CD4-positive, alpha-beta T cell (primary cell): ENCODE measurements around the gene TNFRSF6B. TPM values are rescaled to one million over a fixed set of nuclear protein-coding genes. Genes with fewer than 3 reads are reported as not detected.

Experiments
- ATAC-seq: fragments of 200-7000 bp; cut with Tn5 transposase; one replicate; pipeline ENCODE4 v1.10.0; 2022; ENCODE audit warnings: mild to moderate bottlenecking; ENCODE audit not compliant: poor library complexity
- CTCF ChIA-PET: fragments of 350-600 bp; sonication (Branson Sonifier 250); formaldehyde crosslinking; loops from one replicate; lab custom pipeline; 2021; ENCODE audit warnings: antibody characterized with exemption, inconsistent platforms; lab: Charles Lee
- POLR2A ChIA-PET: fragments of 350-600 bp; sonication (Branson Sonifier 250); formaldehyde crosslinking; loops from one replicate; lab custom pipeline; 2021; ENCODE audit warnings: antibody characterized with exemption, inconsistent platforms; lab: Charles Lee
- DNase-seq, 14 experiments: peaks; one replicate each; pipeline ENCODE4 v3.0.0-alpha.2; 2013 to 2020; ENCODE audit warnings: mixed read lengths in 2 of 14
- H3K27ac ChIP-seq, 2 donors: one replicate each; pipeline versions ENCODE4 v1.5.1 to v1.7.0; 2013; ENCODE audit warnings: low read length in 2 of 2, low read depth in 1 of 2, mild to moderate bottlenecking in 1 of 2
- H3K27me3 ChIP-seq, 2 experiments: 1 replicate in 1 of 2; 2 replicates in 1 of 2; pipeline versions ENCODE4 v1.6.1 to v1.7.0; 2013; ENCODE audit warnings: low read length in 2 of 2, control low read depth in 1 of 2, mild to moderate bottlenecking in 1 of 2, moderate library complexity in 1 of 2; ENCODE audit not compliant: insufficient read depth in 2 of 2, control insufficient read depth in 1 of 2
- H3K36me3 ChIP-seq: one replicate; pipeline ENCODE4 v1.6.1; 2013; ENCODE audit warnings: low read length, control low read depth; ENCODE audit not compliant: insufficient read depth
- H3K4me1 ChIP-seq: one replicate; pipeline ENCODE4 v1.6.1; 2013; ENCODE audit warnings: low read length, control low read depth; ENCODE audit not compliant: insufficient read depth
- H3K4me3 ChIP-seq: one replicate; pipeline ENCODE4 v1.5.1; 2013; ENCODE audit warnings: mild to moderate bottlenecking, low read length, moderate library complexity
- H3K9me3 ChIP-seq, 2 experiments: 1 replicate in 1 of 2; 2 replicates in 1 of 2; pipeline versions ENCODE4 v1.6.1 to v1.7.0; 2013; ENCODE audit warnings: low read length in 2 of 2, mild to moderate bottlenecking in 2 of 2, control low read depth in 1 of 2, moderate library complexity in 1 of 2; ENCODE audit not compliant: control insufficient read depth in 1 of 2, insufficient read depth in 1 of 2
- H3K27ac Mint-ChIP-seq: one replicate; pipeline ENCODE4 v1.8.0; 2020; ENCODE audit warnings: mixed read lengths
- H3K27me3 Mint-ChIP-seq: one replicate; pipeline ENCODE4 v1.8.0; 2021; ENCODE audit warnings: mixed read lengths
- H3K36me3 Mint-ChIP-seq: one replicate; pipeline ENCODE4 v1.8.0; 2021; ENCODE audit warnings: low read depth, mixed read lengths
- H3K4me1 Mint-ChIP-seq: one replicate; pipeline ENCODE4 v1.8.0; 2021; ENCODE audit warnings: low read depth, mixed read lengths
- H3K4me3 Mint-ChIP-seq: one replicate; pipeline ENCODE4 v1.8.0; 2020; ENCODE audit warnings: mild to moderate bottlenecking, mixed read lengths
- H3K9me3 Mint-ChIP-seq: one replicate; pipeline ENCODE4 v1.8.0; 2020; ENCODE audit warnings: mixed read lengths
- CTCF ChIP-seq: fragments of 200-600 bp; IDR thresholded peaks from one replicate; pipeline ENCODE4 v1.8.0; 2022; ENCODE audit warnings: antibody characterized with exemption, mild to moderate bottlenecking
- intact Hi-C, 2 experiments: fragments of 100-400 bp; cut with DNase I in 1 of 2; cut with micrococcal nuclease in 1 of 2; formaldehyde crosslinking; loops; one replicate each; pipeline versions ENCODE4 v1.15.1 to v1.9.0; 2023 to 2025; cut with DNase I, micrococcal nuclease
- total RNA-seq, 174 experiments: library from RNA in 2 of 174; stranded (reverse) in 2 of 174; gene quantifications; one replicate each; pipeline ENCODE4 v1.2.3 and lab custom pipeline; 2021 to 2026

The TNFRSF6B gene
- total RNA-seq, 2 experiments from 2014 or later = 2.5 to 2.6 TPM

GRCh38 chr20:63688228-63689045, 8.0 kb upstream of the TNFRSF6B start:
- no peaks in the 10 kb centered on the region for H3K27me3 Mint-ChIP-seq
- ChIA-PET POLR2A (no interaction called here), CTCF (no interaction called here)
- intact Hi-C loops = no loop called here
- no peak overlapping the region for H3K27ac Mint-ChIP-seq
- Histone ChIP-seq H3K36me3 (no peaks in the 10 kb centered on the region), H3K9me3 (peaks cover 0 to 18% of the 10 kb centered on the region in 2 experiments), H3K4me1 (peaks cover 24% of the 10 kb centered on the region), H3K27me3 (no peaks in the 10 kb centered on the region), H3K27ac (no peak overlapping the region), H3K4me3 (no peak overlapping the region)
- DNase-seq (no peak), ATAC-seq (no peak)
- no peak for TF ChIP-seq CTCF
- no peaks in the 10 kb centered on the region for H3K4me1 Mint-ChIP-seq
- no peaks in the 10 kb centered on the region for H3K36me3 Mint-ChIP-seq
- H3K4me3 Mint-ChIP-seq = no peak overlapping the region
- no peaks in the 10 kb centered on the region for H3K9me3 Mint-ChIP-seq

- H3K36me3 Mint-ChIP-seq = no peaks in the 10 kb centered on the region
- H3K4me1 ChIP-seq = peaks cover 31% of the 10 kb centered on the region
- no peaks in the 10 kb centered on the region for H3K36me3 ChIP-seq
- H3K27ac Mint-ChIP-seq = no peak overlapping the region
- DNase-seq (no peak), ATAC-seq (no peak)
- H3K9me3 ChIP-seq = peaks cover 0 to 18% of the 10 kb centered on the region in 2 experiments
- intact Hi-C loops = no loop called here
- H3K9me3 Mint-ChIP-seq = no peaks in the 10 kb centered on the region
- H3K4me3 Mint-ChIP-seq = no peak overlapping the region
- ChIA-PET CTCF (no interaction called here), POLR2A (no interaction called here)
- H3K4me1 Mint-ChIP-seq = no peaks in the 10 kb centered on the region
- TF ChIP-seq CTCF = no peak
- H3K27me3 Mint-ChIP-seq = no peaks in the 10 kb centered on the region
- H3K4me3 ChIP-seq = no peak overlapping the region
- no peak overlapping the region for H3K27ac ChIP-seq
- H3K27me3 ChIP-seq = no peaks in the 10 kb centered on the region
Observed at GRCh38 chr20:63689046-63690002, 7.1 kb upstream of the TNFRSF6B start.

GRCh38 chr20:63690003-63690897, 6.2 kb upstream of the TNFRSF6B start:
- ChIA-PET CTCF (no interaction called here), POLR2A (no interaction called here)
- no peaks in the 10 kb centered on the region for H3K4me1 Mint-ChIP-seq
- ATAC-seq (no peak), DNase-seq (no peak)
- TF ChIP-seq CTCF = no peak
- H3K27me3 Mint-ChIP-seq = no peaks in the 10 kb centered on the region
- no peak overlapping the region for H3K4me3 Mint-ChIP-seq
- Histone ChIP-seq H3K27me3 (no peaks in the 10 kb centered on the region), H3K36me3 (no peaks in the 10 kb centered on the region), H3K4me1 (peaks cover 34% of the 10 kb centered on the region), H3K27ac (no peak overlapping the region), H3K9me3 (peaks cover 0 to 18% of the 10 kb centered on the region in 2 experiments), H3K4me3 (no peak overlapping the region)
- no peaks in the 10 kb centered on the region for H3K9me3 Mint-ChIP-seq
- H3K27ac Mint-ChIP-seq = no peak overlapping the region
- H3K36me3 Mint-ChIP-seq = no peaks in the 10 kb centered on the region
- intact Hi-C loops = no loop called here
